NCI-H345 treated with DMSO at 0.1 percent for 48 hours (cell line): ENCODE results near the gene CYP46A1.
"Not testable (repeated sequence)": the region's sequence is repeated elsewhere in the genome, so short reads cannot be mapped to it uniquely, and the experiment has no call there.

Experiments used
- DNase-seq: peaks from one replicate; lab custom pipeline; 2025; ENCODE audit not compliant: unreplicated experiment; lab: John Stamatoyannopoulos, UW

Gene CYP46A1

GRCh38 chr14:99657645-99658155, 26.4 kb upstream of the CYP46A1 start:
- DNase-seq: no peak

- no peak for DNase-seq
These were observed 25.8 kb upstream of the CYP46A1 start for GRCh38 chr14:99658218-99658845.

GRCh38 chr14:99659333-99659741, 24.8 kb upstream of the CYP46A1 start:
- DNase-seq: no peak

- no peak for DNase-seq
These were observed 24.0 kb upstream of the CYP46A1 start for GRCh38 chr14:99660006-99660566.

- DNase-seq: no peak
These were observed 23.3 kb upstream of the CYP46A1 start for GRCh38 chr14:99660794-99661193.

GRCh38 chr14:99661206-99661605, 22.9 kb upstream of the CYP46A1 start:
- not testable (repeated sequence) for DNase-seq

- DNase-seq: no peak
These were observed 21.3 kb upstream of the CYP46A1 start for GRCh38 chr14:99662846-99663245.

GRCh38 chr14:99663386-99664057, 20.6 kb upstream of the CYP46A1 start:
- no peak for DNase-seq

- DNase-seq: no peak
These were observed 19.8 kb upstream of the CYP46A1 start for GRCh38 chr14:99664058-99664936.

- DNase-seq: no peak
These were observed 19.2 kb upstream of the CYP46A1 start for GRCh38 chr14:99664937-99665273.

- no peak for DNase-seq
These were observed 17.6 kb upstream of the CYP46A1 start for GRCh38 chr14:99666533-99666932.

- DNase-seq: no peak
These were observed 17.1 kb upstream of the CYP46A1 start for GRCh38 chr14:99667045-99667444.

- no peak for DNase-seq
These were observed 16.3 kb upstream of the CYP46A1 start for GRCh38 chr14:99667821-99668220.

GRCh38 chr14:99668307-99669295, 15.5 kb upstream of the CYP46A1 start:
- no peak for DNase-seq

GRCh38 chr14:99670361-99671234, 13.5 kb upstream of the CYP46A1 start:
- DNase-seq: no peak

- no peak for DNase-seq
These were observed 12.6 kb upstream of the CYP46A1 start for GRCh38 chr14:99671235-99672224.

- DNase-seq: no peak
These were observed 11.4 kb upstream of the CYP46A1 start for GRCh38 chr14:99672506-99673304.
